GM18907 (cell line): Measurements from ENCODE around the gene HELZ.
"Not testable (repeated sequence)": the region's sequence is repeated elsewhere in the genome, so short reads cannot be mapped to it uniquely, and the experiment has no call there.

Source experiments
- ATAC-seq: cut with Tn5 transposase; IDR thresholded peaks from one replicate; pipeline ENCODE4 v1.9.1; 2021; ENCODE audit warnings: mild to moderate bottlenecking, moderate library complexity; ENCODE audit not compliant: unreplicated experiment

The HELZ gene

DNA sequence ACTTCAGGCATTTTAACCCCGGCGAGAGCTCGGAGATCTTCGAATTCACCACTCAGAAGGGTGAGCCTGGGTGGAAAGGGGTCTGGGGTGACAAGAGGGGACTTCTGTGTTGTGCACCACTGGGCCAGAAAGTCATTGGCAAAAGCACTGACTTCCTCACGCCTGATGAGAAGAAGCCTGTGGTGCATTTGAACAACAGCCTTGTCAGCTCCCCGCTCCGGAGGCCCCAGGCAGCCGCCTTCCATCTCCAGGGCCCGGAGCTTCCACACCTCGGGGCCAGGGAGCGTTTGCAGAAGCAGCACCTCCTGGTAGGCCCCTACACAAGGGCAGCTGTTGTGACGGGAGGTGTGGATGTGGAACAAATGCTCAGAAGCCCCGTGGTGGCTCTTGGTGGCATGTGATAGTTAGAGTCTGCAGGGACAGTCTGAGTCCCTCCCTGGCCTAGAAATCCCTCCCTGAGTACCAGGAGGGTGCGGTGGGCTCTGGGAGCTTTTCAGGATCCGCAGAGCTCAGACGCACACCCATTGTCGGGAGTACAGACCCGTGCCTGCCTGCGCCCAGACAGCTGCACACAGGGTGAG is 190.9 kb downstream of the HELZ start:
- ATAC-seq, result no peak

DNA sequence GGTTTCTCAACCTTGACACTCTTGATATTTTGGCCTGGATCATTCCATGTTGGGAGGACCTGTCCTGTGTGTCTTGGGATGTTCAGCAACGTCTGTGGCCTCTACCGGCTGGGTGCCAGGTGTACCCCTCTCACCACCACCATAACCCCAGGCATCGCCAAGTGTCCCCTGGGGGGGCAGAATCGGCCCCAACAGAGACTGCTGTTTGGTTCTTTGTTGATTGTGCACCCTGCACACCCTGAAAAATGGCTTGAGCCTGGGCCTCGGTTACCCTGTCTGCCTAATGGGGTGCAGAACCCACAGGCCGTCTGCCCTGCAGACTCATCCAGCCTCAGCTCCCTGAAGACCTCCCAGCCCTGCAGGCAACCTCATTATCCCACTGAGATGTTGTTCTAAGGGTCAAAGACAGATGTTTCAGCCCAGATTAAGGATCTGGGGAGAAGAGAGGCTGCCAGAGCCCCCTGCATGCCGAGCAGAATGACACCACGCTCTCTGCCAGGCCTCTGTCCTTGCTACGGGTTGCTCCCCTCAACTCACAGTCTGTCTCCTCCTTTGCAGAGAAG is 191.5 kb downstream of the HELZ start:
- no peak for ATAC-seq

DNA sequence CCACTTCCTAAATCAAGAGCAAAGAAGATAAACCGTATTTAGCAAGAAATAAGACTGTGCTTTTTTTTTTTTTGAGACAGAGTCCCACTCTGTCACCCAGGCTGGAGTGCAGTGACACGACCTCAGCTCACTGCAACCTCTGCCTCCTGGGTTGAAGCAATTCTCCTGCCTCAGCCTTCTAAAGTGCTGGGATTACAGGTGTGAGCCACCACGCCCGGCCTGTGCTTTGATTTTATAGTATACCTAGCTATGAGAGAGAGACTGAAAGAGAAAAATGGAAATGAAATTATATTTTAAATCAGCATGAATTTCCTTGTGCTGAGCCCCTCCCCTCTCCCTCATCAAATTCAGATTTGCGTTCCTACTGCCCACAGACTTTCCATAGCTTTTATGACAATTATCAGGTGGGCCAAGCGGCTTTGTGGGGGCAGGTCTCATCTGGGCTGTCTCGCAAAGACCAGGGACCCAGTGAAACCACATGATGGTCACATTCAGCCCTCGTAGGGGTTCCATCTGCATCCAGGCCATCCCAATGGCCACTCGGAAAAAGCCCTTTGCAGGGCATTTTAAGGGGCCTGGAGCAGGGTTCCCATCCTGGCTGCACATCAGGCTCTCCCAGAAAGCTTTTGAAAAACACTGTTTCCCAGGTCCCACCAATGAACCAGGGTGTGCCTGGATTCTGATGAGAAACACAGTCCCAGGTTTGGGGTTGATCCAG is 192.1 kb downstream of the HELZ start:
- ATAC-seq, result no peak

- no peak for ATAC-seq
Measured at GRCh38 chr17:67051837-67052236, 193.2 kb downstream of the HELZ start.

DNA sequence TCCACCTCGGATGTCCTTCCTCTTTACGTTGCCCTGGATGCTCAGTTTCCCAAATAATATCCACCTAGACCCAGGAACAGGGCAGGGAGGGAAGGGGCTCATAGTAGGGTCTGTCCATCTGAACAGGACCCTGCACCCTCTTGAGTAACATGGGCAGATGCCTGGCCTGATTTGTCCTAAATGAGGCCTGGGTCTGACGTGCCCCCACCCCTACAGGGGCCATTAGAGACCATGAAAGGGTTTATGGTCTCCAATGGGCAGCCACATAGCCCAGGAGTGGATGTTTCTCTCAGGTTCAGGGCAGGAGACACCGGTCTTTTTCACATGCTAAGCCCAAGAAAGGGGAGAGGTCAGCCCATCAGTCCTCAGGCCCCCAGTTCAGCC is 193.8 kb downstream of the HELZ start:
- no peak for ATAC-seq

- ATAC-seq, result no peak
Measured at GRCh38 chr17:67050471-67051154, 194.4 kb downstream of the HELZ start.

DNA sequence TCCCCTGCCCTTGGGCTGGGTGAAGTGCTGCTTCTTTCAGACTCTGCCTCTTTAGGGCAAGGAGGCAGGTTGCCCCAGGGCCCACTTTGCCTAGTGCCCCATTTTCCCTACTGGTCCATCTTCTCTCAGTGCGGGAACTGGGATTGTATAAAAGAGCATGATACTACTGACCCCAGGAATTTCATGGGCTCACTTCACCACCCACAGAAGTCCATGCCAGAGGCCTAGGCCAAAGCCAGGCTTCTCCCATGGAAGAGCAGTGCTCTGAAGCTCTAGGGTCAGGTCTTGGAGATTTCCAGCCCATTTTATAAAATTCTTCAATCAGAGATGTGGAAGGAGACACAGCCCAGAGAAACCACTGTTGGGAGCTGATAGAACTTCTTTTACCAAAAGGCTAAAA is 194.9 kb downstream of the HELZ start:
- ATAC-seq, result no peak

- no peak for ATAC-seq
Measured at GRCh38 chr17:67049025-67049739, 195.8 kb downstream of the HELZ start.

DNA sequence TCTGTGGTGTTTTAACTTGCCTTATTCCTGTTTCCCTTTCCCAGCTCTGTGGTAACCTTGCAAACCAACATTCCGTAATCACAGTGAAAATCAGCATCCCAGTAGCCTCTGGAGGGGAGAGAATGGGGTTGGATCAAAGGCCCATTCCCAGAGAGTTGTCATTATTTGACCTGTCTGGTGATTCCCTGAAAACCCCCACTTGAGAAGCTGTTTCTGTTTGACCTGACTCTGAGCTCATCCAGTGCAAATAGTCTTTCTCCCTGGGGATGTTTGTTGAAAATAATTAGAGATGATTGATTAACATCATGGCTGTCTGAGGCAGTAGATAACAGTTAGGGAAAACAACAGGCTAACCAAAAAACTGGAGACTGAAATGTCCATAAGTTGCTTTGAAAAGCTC is 197.6 kb downstream of the HELZ start:
- no peak for ATAC-seq

DNA sequence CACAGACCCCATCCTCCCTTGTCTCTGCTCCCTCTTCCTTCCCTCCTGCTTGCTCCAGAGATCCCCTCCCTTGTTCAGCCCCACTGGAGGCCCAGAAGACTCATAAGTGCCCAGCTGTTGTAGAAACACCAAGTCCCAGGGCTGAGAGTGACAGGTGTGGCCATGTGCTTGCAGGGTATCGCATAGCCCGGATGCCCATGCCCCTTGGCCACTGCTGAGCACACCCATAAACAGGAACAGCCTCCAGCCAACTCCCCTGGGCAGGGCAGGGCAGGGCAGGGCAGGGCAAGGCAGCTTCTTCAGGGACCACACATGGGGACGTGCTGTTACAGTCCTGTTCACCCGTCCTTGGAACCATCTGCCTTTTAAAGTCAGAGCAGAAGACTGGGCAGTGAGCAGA is 198.6 kb downstream of the HELZ start:
- no peak for ATAC-seq

DNA sequence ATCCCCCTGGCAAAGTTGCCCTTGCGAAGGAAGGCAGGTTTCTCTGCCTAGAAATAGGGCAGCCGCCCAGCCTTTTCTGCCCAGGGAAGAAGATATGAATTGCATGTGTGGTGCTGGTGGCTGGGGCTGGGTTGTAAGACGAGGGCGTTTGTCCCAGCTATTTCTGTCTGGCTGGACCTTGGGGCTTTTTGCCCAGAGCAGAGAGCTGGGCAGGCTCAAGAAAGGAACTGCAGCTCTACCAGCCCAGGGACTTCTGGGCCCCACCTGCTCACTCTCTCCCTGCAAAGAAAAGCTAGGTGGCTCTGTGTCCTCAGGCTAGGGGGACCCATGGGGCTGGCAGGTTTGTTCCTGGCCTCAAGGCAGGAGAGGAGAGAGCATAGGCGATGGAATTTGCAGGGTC is 200.1 kb downstream of the HELZ start:
- ATAC-seq, result no peak

DNA sequence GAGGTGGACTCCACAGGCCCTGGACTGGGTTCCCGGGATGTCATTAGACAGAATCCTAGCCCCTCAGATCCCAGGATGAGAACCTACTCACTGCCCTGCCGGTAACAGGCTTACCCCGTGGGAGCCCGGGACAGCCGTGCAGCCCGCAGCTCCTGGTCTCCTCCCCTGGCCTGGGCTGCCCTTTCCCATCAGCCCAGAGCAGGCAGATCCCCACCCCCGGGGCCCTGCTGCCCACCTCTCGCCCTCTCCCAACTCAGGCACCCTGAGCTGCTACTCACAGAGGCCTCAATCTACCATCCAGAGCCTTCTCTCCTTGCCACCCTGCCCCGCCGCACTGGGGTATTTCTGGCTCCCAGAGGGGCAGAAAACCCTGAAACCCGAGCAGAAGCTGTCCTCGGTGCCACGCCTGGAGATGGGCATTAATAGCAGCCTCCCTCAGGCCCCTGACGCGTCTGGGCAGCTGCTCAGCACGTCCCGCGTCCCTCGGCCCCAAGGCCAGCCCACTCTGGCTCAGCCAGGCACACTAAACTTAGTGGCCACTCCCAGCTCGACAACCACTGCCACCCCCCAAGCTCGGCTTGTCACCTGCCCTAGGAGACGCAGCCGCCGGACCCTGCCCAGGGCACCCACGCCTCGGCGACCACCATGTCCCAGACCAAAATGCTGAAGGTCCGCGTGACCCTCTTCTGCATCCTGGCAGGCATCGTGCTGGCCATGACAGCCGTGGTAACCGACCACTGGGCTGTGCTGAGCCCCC is 200.8 kb downstream of the HELZ start, which contains the start of gene CACNG1:
Gene CACNG1, plus strand, starts transcription at position 539 of the 757 bp plus-strand sequence. Its CDS starts 107 bp downstream, at position 646.
- ATAC-seq, result no peak

DNA sequence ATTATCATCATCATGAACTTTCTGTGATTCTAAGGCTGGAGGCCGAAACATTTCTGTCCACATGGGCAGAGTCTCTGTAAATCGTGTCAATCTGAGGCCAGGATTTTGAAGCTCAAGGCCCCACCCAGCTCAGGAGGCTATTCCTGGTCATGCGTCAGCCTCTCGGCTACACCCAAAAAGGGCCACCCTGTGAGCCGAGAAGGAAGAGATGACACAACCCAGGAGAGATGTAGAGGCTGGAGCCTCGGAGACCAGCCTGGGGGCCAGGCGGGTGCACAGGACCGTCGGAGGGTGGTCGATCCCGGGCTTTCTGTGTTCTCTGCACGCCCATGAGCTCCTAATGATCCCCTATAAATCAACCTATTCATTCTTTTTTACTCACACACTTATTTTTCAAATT is 201.7 kb downstream of the HELZ start:
- no peak for ATAC-seq

GRCh38 chr17:67041941-67042899 is 202.8 kb downstream of the HELZ start:
- ATAC-seq, result no peak

- ATAC-seq, result no peak
Measured at GRCh38 chr17:67041531-67041930, 203.5 kb downstream of the HELZ start.

DNA sequence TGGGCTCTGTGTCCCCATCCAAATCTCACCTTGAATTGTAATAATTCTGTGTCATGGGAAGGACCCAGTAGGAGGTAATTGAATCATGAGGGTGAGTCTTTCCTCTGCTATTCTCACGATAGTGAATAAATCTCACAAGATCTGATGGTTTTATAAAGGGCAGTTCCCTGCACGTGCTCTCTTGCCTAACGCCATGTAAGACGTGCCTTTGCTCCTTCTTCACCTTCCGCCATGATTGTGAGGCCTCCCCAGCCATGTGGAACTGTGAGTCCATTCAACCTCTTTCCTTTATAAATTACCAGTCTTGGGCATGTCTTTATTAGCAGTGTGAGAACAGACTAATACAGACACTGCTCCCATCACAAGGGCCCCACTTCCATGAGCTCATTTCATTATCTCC is 203.9 kb downstream of the HELZ start:
- not testable (repeated sequence) for ATAC-seq

DNA sequence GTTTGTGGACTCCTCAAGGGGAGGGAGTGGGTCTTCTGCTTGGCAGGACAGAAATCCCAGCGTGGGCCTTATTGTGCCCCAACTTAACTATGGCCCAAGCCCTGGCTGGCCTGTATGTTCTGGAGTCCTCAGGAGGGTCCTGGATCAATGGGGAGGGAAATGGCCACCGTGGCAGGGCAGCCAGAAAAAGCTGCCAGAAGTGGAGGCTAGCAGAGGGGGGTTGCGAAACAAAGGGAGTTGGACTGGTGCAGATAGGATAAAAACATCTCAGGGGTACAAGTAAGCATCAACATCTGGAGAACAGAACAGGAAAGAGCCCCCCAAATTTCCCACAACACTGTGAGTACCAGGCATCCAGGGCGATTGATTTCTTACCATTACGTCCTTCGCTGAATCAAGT is 204.3 kb downstream of the HELZ start:
- no peak for ATAC-seq

GRCh38 chr17:67038861-67039365 is 206.1 kb downstream of the HELZ start:
- ATAC-seq, result no peak
